Measurements from ENCODE around the gene KCNG4. TPM values are rescaled to one million over a fixed set of nuclear protein-coding genes. Genes with fewer than 3 reads are reported as not detected.

Gene KCNG4
- polyA plus RNA-seq, 1 donor from 2014 or later = not detected

DNA sequence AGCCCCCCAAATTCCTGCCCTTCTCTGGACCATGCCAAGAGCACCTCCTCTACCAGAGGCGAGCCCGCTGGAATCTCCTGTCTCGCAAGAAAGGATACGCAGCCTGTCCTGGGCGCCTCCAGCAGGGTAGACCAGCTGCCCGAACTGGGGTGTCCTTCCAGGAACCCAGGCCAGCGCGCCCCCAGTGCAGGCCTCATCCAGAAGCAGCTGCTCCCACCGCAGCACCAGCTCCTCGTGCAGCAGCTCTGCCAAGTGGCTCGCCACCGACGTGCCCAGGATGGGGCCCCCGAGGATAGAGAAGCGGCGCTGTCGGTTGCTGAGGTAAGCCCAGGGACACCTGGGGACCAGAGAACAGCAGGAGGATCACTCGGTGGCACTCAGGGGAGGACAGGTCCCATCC lies 57.7 kb downstream of the KCNG4 start:
- Histone ChIP-seq H3K9me2 (ENCODE audit: insufficient read depth, low read length) (no peaks in the 10 kb centered on the region), H3K27ac (ENCODE audit: low read length) (no peak overlapping the region), H3F3A (ENCODE audit: insufficient read depth, low read length, poor library complexity, severe bottlenecking) (no peaks in the 10 kb centered on the region), H3K79me2 (replicated peaks; ENCODE audit: insufficient read depth, low read length) (peaks cover 17% of the 10 kb centered on the region), H2AFZ (ENCODE audit: low read depth, low read length) (no peak overlapping the region), H3K27me3 (ENCODE audit: insufficient read depth, low read depth, low read length) (no peaks in the 10 kb centered on the region), H3K9ac (ENCODE audit: low read length) (no peak overlapping the region), H3K36me3 (ENCODE audit: insufficient read depth, low read length) (no peaks in the 10 kb centered on the region), H3K4me2 (ENCODE audit: low read length) (no peak overlapping the region), H3K4me3 (ENCODE audit: low read length) (no peak overlapping the region), H3K9me3 (ENCODE audit: low read length) (no peaks in the 10 kb centered on the region), H4K20me1 (ENCODE audit: insufficient read depth) (no peaks in the 10 kb centered on the region)
- TF ChIP-seq MXI1 (conservative IDR thresholded peaks at IDR 0.05; ENCODE audit: poor library complexity, severe bottlenecking) (no peak), RAD21 (conservative IDR thresholded peaks at IDR 0.05) (no peak), EP300 (conservative IDR thresholded peaks at IDR 0.05; ENCODE audit: poor library complexity, severe bottlenecking) (no peak), TAF1 (IDR thresholded peaks at IDR 0.05; ENCODE audit: low read depth) (no peak), POLR2AphosphoS5 (IDR thresholded peaks at IDR 0.05) (no peak), EZH2 (IDR thresholded peaks at IDR 0.05; ENCODE audit: borderline replicate concordance, insufficient read depth, low read length, poor library complexity, severe bottlenecking) (no peak), SMC3 (conservative IDR thresholded peaks at IDR 0.05; ENCODE audit: poor library complexity) (no peak)
- TF ChIP-seq, protein P1, sequence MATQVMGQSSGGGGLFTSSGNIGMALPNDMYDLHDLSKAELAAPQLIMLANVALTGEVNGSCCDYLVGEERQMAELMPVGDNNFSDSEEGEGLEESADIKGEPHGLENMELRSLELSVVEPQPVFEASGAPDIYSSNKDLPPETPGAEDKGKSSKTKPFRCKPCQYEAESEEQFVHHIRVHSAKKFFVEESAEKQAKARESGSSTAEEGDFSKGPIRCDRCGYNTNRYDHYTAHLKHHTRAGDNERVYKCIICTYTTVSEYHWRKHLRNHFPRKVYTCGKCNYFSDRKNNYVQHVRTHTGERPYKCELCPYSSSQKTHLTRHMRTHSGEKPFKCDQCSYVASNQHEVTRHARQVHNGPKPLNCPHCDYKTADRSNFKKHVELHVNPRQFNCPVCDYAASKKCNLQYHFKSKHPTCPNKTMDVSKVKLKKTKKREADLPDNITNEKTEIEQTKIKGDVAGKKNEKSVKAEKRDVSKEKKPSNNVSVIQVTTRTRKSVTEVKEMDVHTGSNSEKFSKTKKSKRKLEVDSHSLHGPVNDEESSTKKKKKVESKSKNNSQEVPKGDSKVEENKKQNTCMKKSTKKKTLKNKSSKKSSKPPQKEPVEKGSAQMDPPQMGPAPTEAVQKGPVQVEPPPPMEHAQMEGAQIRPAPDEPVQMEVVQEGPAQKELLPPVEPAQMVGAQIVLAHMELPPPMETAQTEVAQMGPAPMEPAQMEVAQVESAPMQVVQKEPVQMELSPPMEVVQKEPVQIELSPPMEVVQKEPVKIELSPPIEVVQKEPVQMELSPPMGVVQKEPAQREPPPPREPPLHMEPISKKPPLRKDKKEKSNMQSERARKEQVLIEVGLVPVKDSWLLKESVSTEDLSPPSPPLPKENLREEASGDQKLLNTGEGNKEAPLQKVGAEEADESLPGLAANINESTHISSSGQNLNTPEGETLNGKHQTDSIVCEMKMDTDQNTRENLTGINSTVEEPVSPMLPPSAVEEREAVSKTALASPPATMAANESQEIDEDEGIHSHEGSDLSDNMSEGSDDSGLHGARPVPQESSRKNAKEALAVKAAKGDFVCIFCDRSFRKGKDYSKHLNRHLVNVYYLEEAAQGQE (IDR thresholded peaks at IDR 0.05; ENCODE audit: borderline replicate concordance) = no peak
- TF ChIP-seq, protein P2, sequence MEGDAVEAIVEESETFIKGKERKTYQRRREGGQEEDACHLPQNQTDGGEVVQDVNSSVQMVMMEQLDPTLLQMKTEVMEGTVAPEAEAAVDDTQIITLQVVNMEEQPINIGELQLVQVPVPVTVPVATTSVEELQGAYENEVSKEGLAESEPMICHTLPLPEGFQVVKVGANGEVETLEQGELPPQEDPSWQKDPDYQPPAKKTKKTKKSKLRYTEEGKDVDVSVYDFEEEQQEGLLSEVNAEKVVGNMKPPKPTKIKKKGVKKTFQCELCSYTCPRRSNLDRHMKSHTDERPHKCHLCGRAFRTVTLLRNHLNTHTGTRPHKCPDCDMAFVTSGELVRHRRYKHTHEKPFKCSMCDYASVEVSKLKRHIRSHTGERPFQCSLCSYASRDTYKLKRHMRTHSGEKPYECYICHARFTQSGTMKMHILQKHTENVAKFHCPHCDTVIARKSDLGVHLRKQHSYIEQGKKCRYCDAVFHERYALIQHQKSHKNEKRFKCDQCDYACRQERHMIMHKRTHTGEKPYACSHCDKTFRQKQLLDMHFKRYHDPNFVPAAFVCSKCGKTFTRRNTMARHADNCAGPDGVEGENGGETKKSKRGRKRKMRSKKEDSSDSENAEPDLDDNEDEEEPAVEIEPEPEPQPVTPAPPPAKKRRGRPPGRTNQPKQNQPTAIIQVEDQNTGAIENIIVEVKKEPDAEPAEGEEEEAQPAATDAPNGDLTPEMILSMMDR (IDR thresholded peaks at IDR 0.05; ENCODE audit: poor library complexity, severe bottlenecking) = no peak

GRCh38 chr16:84181144-84181915 lies 58.5 kb downstream of the KCNG4 start:
- H3K9me2 ChIP-seq (ENCODE audit: insufficient read depth, low read length) = no peaks in the 10 kb centered on the region
- H3K27ac ChIP-seq (ENCODE audit: low read length) = no peak overlapping the region
- H2AFZ ChIP-seq (ENCODE audit: low read depth, low read length) = no peak overlapping the region
- peaks cover 12% of the 10 kb centered on the region for H3K79me2 ChIP-seq (replicated peaks; ENCODE audit: insufficient read depth, low read length)
- no peak overlapping the region for H3K4me2 ChIP-seq (ENCODE audit: low read length)
- no peaks in the 10 kb centered on the region for H3F3A ChIP-seq (ENCODE audit: insufficient read depth, low read length, poor library complexity, severe bottlenecking)
- no peak overlapping the region for H3K4me3 ChIP-seq (ENCODE audit: low read length)
- no peaks in the 10 kb centered on the region for H4K20me1 ChIP-seq (ENCODE audit: insufficient read depth)
- no peaks in the 10 kb centered on the region for H3K36me3 ChIP-seq (ENCODE audit: insufficient read depth, low read length)
- no peaks in the 10 kb centered on the region for H3K27me3 ChIP-seq (ENCODE audit: insufficient read depth, low read depth, low read length)
- no peak overlapping the region for H3K9ac ChIP-seq (ENCODE audit: low read length)
- TF ChIP-seq, protein P1 (IDR thresholded peaks at IDR 0.05; ENCODE audit: borderline replicate concordance) = no peak
- TF ChIP-seq, protein P2 (IDR thresholded peaks at IDR 0.05; ENCODE audit: poor library complexity, severe bottlenecking) = no peak
- no peak for TF ChIP-seq RAD21 (conservative IDR thresholded peaks at IDR 0.05)
- no peak for TF ChIP-seq POLR2AphosphoS5 (IDR thresholded peaks at IDR 0.05)
- TF ChIP-seq TAF1 (IDR thresholded peaks at IDR 0.05; ENCODE audit: low read depth) = no peak
- TF ChIP-seq EP300 (conservative IDR thresholded peaks at IDR 0.05; ENCODE audit: poor library complexity, severe bottlenecking) = no peak
- no peak for TF ChIP-seq EZH2 (IDR thresholded peaks at IDR 0.05; ENCODE audit: borderline replicate concordance, insufficient read depth, low read length, poor library complexity, severe bottlenecking)
- no peak for TF ChIP-seq MXI1 (conservative IDR thresholded peaks at IDR 0.05; ENCODE audit: poor library complexity, severe bottlenecking)
- no peak for TF ChIP-seq SMC3 (conservative IDR thresholded peaks at IDR 0.05; ENCODE audit: poor library complexity)
- H3K9me3 ChIP-seq (ENCODE audit: low read length) = no peaks in the 10 kb centered on the region

Data from neural cell (in vitro differentiated cells).